ENCODE measurements around the gene GET4.
A peak's percentile ranks its signal among the peaks of the same experiment; 100 is the strongest.

Gene GET4

GRCh38 chr7:876077-876971, at the start of gene GET4:
TSS of gene GET4 (plus strand) at chr7:876554. CDS start at chr7:876646, 92 bp downstream.
- peak; percentile 89 for DNase-seq (ENCODE audit: low spot score)

GRCh38 chr7:828793-829561, 47.4 kb upstream of the GET4 start:
- DNase-seq (ENCODE audit: low spot score), result no peak

- no peak for DNase-seq (ENCODE audit: low spot score)
Measured at GRCh38 chr7:830069-830468, 46.3 kb upstream of the GET4 start.

- DNase-seq (ENCODE audit: low spot score), result no peak
Measured at GRCh38 chr7:831596-832166, 44.7 kb upstream of the GET4 start.

- DNase-seq (ENCODE audit: low spot score), result no peak
Measured at GRCh38 chr7:832167-832967, 44.0 kb upstream of the GET4 start, which contains the start of gene SUN1. TSS of gene SUN1 (plus strand) at chr7:832476. CDS start at chr7:832525, 49 bp downstream.

- no peak for DNase-seq (ENCODE audit: low spot score)
Measured at GRCh38 chr7:832968-833424, 43.4 kb upstream of the GET4 start.

GRCh38 chr7:833601-834258, 42.6 kb upstream of the GET4 start:
- DNase-seq (ENCODE audit: low spot score), result no peak

- no peak for DNase-seq (ENCODE audit: low spot score)
Measured at GRCh38 chr7:834277-834676, 42.1 kb upstream of the GET4 start.

- no peak for DNase-seq (ENCODE audit: low spot score)
Measured at GRCh38 chr7:835021-835420, 41.3 kb upstream of the GET4 start.

- DNase-seq (ENCODE audit: low spot score), result peak; percentile 76
Measured at GRCh38 chr7:835485-836401, 40.6 kb upstream of the GET4 start.

GRCh38 chr7:836429-836828, 39.9 kb upstream of the GET4 start:
- peak; percentile 79 for DNase-seq (ENCODE audit: low spot score)

- no peak for DNase-seq (ENCODE audit: low spot score)
Measured at GRCh38 chr7:837001-837400, 39.4 kb upstream of the GET4 start.

GRCh38 chr7:840001-840600, 36.3 kb upstream of the GET4 start:
- DNase-seq (ENCODE audit: low spot score), result no peak

GRCh38 chr7:841943-842342, 34.4 kb upstream of the GET4 start:
- no peak for DNase-seq (ENCODE audit: low spot score)

- DNase-seq (ENCODE audit: low spot score), result peak; percentile 50
Measured at GRCh38 chr7:842431-843031, 33.8 kb upstream of the GET4 start.

- DNase-seq (ENCODE audit: low spot score), result no peak
Measured at GRCh38 chr7:843230-843629, 33.1 kb upstream of the GET4 start.

- DNase-seq (ENCODE audit: low spot score), result no peak
Measured at GRCh38 chr7:844043-844442, 32.3 kb upstream of the GET4 start.

GRCh38 chr7:844514-844913, 31.8 kb upstream of the GET4 start:
- no peak for DNase-seq (ENCODE audit: low spot score)

- no peak for DNase-seq (ENCODE audit: low spot score)
Measured at GRCh38 chr7:845091-845490, 31.3 kb upstream of the GET4 start.
